GM23338 (cell line): ENCODE data around the gene MDH1. TPM values are rescaled to one million over a fixed set of nuclear protein-coding genes. Genes with fewer than 3 reads are reported as not detected.
A peak's percentile ranks its signal among the peaks of the same experiment; 100 is the strongest.

Source experiments
- ATAC-seq: fragments of 200-7000 bp; cut with Tn5 transposase; 3 replicates; pipeline ENCODE4 v1.9.1; 2020
- DNase-seq: peaks from one replicate; pipeline ENCODE4 v3.0.0-alpha.2; 2015; ENCODE audit warnings: low spot score
- H2AFZ ChIP-seq: fragments of 200-600 bp; sonication (generic); 2 replicates; pipeline ENCODE4 v1.8.0; 2016; ENCODE audit warnings: antibody characterized with exemption, mild to moderate bottlenecking, moderate library complexity
- H3F3A ChIP-seq: fragments of 200-600 bp; sonication (generic); replicated peaks from 2 replicates; pipeline ENCODE4 v1.8.0; 2017; ENCODE audit warnings: antibody characterized with exemption, mixed run types, low read depth
- H3K27ac ChIP-seq: fragments of 200-600 bp; sonication (generic); 2 replicates; pipeline ENCODE4 v1.6.1; 2016; ENCODE audit warnings: low read depth
- H3K27me3 ChIP-seq: fragments of 200-600 bp; sonication (generic); 2 replicates; pipeline ENCODE4 v1.8.0; 2016; ENCODE audit warnings: mild to moderate bottlenecking, mixed run types, moderate library complexity; ENCODE audit not compliant: insufficient read depth
- H3K36me3 ChIP-seq: fragments of 200-600 bp; sonication (generic); 2 replicates; pipeline ENCODE4 v1.8.0; 2016; ENCODE audit warnings: mild to moderate bottlenecking; ENCODE audit not compliant: insufficient read depth
- H3K4me1 ChIP-seq: fragments of 200-600 bp; sonication (generic); 2 replicates; pipeline ENCODE4 v1.8.0; 2016; ENCODE audit warnings: mild to moderate bottlenecking, moderate library complexity; ENCODE audit not compliant: insufficient read depth
- H3K4me2 ChIP-seq: fragments of 200-600 bp; sonication (generic); 2 replicates; pipeline ENCODE4 v1.7.1; 2017; ENCODE audit warnings: mixed run types
- H3K4me3 ChIP-seq: fragments of 200-600 bp; sonication (generic); 2 replicates; pipeline ENCODE4 v1.6.1; 2016; ENCODE audit warnings: mixed run types
- H3K79me2 ChIP-seq: fragments of 200-600 bp; sonication (generic); replicated peaks from 2 replicates; pipeline ENCODE4 v1.8.0; 2017; ENCODE audit warnings: mild to moderate bottlenecking; ENCODE audit not compliant: insufficient read depth
- H3K9me2 ChIP-seq: fragments of 200-600 bp; sonication (generic); 2 replicates; pipeline ENCODE4 v1.8.0; 2017; ENCODE audit not compliant: insufficient read depth
- H4K20me1 ChIP-seq: fragments of 200-600 bp; sonication (generic); replicated peaks from 2 replicates; pipeline ENCODE4 v1.8.0; 2017; ENCODE audit warnings: mild to moderate bottlenecking; ENCODE audit not compliant: insufficient read depth
- H3K27ac Mint-ChIP-seq: 2 replicates; pipeline ENCODE4 v1.8.0; 2020; ENCODE audit warnings: inconsistent platforms, mild to moderate bottlenecking, moderate library complexity, mixed read lengths
- H3K27me3 Mint-ChIP-seq: 3 replicates; pipeline ENCODE4 v1.8.0; 2022; ENCODE audit warnings: low read depth, mild to moderate bottlenecking, moderate library complexity, mixed read lengths, inconsistent platforms; ENCODE audit not compliant: insufficient read depth, poor library complexity
- H3K36me3 Mint-ChIP-seq: 3 replicates; pipeline ENCODE4 v1.8.0; 2021; ENCODE audit warnings: low read depth, mild to moderate bottlenecking, inconsistent platforms, moderate library complexity, mixed read lengths
- H3K4me1 Mint-ChIP-seq: 3 replicates; pipeline ENCODE4 v1.8.0; 2020; ENCODE audit warnings: mild to moderate bottlenecking, inconsistent platforms, mixed read lengths
- H3K4me3 Mint-ChIP-seq: 3 replicates; pipeline ENCODE4 v1.8.0; 2021; ENCODE audit warnings: moderate library complexity, mild to moderate bottlenecking, inconsistent platforms, mixed read lengths
- H3K9me3 Mint-ChIP-seq: 3 replicates; pipeline ENCODE4 v1.8.0; 2020; ENCODE audit warnings: moderate library complexity, mild to moderate bottlenecking, inconsistent platforms, mixed read lengths
- CREB1 ChIP-seq: fragments of 250-450 bp; sonication (Bioruptor Pico); IDR thresholded peaks from 2 replicates; pipeline ENCODE4 v1.5.0; 2020; ENCODE audit warnings: low read depth, mild to moderate bottlenecking, moderate library complexity
- EZH2 ChIP-seq: fragments of 200-600 bp; sonication (generic); IDR thresholded peaks from one replicate; pipeline ENCODE4 v1.8.0; 2017; ENCODE audit warnings: antibody characterized with exemption, mild to moderate bottlenecking, low read depth; ENCODE audit not compliant: unreplicated experiment
- JUNB ChIP-seq: IDR thresholded peaks from one replicate; pipeline ENCODE4 v1.6.1; 2016; ENCODE audit warnings: antibody characterized with exemption; ENCODE audit not compliant: unreplicated experiment
- POLR2AphosphoS5 ChIP-seq: IDR thresholded peaks from 2 replicates; pipeline ENCODE4 v1.6.1; 2016; ENCODE audit warnings: antibody characterized with exemption, low read depth
- STAT1 ChIP-seq: IDR thresholded peaks from one replicate; pipeline ENCODE4 v1.6.1; 2016; ENCODE audit warnings: antibody characterized with exemption; ENCODE audit not compliant: unreplicated experiment
- polyA plus RNA-seq: library from polyadenylated mRNA; unstranded; fragments of >200 nt; fragmentation: Nextera tagmentation; extraction: Ambion mirVana; gene quantifications from 2 replicates; pipeline ENCODE4 v1.2.1, GENCODE V29; 2016
- total RNA-seq: library from RNA; depleted of rRNA; stranded (reverse); fragments of >200 nt; shearing (Covaris generic); gene quantifications from 2 replicates; pipeline ENCODE4 v1.2.3, GENCODE V29; 2014
- TF ChIP-seq, protein P1 (sequence below), 2 experiments: fragments of 200-600 bp in 1 of 2; sonication (generic) in 1 of 2; conservative IDR thresholded peaks; 2 replicates each; pipeline versions ENCODE4 v1.5.1 to v1.6.1; 2016 to 2017; ENCODE audit warnings: antibody characterized with exemption in 2 of 2, low read depth in 2 of 2, mild to moderate bottlenecking in 2 of 2, moderate library complexity in 1 of 2
- TF ChIP-seq, protein P2 (sequence below): IDR thresholded peaks from one replicate; pipeline ENCODE4 v1.6.1; 2018; ENCODE audit warnings: antibody characterized with exemption; ENCODE audit not compliant: unreplicated experiment
- TF ChIP-seq, protein P3 (sequence below): IDR thresholded peaks from 2 replicates; pipeline ENCODE4 v1.6.1; 2016; ENCODE audit warnings: antibody characterized with exemption
- TF ChIP-seq, protein P4 (sequence below): fragments of 250-450 bp; sonication (Bioruptor Pico); IDR thresholded peaks from 2 replicates; pipeline ENCODE4 v1.5.0; 2020; ENCODE audit warnings: mild to moderate bottlenecking, moderate library complexity

MDH1 gene
- total and polyA plus RNA-seq, 2 experiments from 2014 or later: 275 to 503 TPM

DNA sequence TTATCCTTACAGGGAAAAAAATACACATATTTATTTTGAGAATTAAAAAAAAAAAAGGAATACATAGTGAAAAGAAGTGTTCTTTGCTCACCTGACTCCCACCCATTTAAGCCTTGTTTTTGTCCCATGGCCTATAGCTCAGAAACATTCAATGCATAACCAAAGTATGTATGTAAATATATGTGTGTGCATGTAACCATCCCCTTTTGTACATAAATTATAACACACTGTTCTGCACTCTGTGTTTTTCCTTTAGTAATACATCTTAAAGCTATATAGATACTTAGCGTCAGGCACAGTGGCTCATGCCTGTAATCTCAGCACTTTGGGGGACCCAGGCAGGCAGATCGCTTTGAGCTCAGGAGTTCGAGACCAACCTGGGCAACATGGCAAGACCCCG, 21.8 kb downstream of the MDH1 start (continued):
- TF ChIP-seq, protein P1, sequence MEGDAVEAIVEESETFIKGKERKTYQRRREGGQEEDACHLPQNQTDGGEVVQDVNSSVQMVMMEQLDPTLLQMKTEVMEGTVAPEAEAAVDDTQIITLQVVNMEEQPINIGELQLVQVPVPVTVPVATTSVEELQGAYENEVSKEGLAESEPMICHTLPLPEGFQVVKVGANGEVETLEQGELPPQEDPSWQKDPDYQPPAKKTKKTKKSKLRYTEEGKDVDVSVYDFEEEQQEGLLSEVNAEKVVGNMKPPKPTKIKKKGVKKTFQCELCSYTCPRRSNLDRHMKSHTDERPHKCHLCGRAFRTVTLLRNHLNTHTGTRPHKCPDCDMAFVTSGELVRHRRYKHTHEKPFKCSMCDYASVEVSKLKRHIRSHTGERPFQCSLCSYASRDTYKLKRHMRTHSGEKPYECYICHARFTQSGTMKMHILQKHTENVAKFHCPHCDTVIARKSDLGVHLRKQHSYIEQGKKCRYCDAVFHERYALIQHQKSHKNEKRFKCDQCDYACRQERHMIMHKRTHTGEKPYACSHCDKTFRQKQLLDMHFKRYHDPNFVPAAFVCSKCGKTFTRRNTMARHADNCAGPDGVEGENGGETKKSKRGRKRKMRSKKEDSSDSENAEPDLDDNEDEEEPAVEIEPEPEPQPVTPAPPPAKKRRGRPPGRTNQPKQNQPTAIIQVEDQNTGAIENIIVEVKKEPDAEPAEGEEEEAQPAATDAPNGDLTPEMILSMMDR (conservative IDR thresholded peaks at IDR 0.05; ENCODE audit: low read depth in 2 of 2): no peak
- TF ChIP-seq POLR2AphosphoS5 (no peak), EZH2 (no peak)

DNA sequence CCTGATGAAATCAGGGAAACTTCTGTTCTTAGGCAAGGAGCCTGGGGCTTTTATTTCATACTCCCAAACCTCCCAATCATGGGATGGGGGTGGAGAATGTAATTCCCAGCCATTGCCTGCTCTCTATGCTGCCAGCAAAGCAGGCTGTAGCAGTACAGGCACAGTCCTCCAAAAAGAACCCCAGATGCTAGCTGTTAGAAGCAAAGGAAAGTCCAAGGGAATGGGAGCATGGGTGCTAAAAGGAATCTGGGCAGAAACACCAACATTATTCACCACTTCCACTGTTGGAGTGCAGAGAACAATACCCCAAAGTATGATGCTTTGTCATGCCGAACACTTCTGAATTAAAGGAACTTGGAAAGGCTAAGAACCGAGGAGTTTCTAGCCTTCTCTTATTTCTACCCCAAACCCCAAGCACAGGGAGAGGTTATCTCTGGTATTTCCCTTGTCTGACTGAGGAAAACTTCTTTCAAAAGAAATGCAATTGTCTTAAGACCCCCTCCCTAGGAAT, 24.7 kb downstream of the MDH1 start:
- Mint-ChIP-seq H3K4me3 (peak overlapping the region; percentile 67), H3K4me1 (peaks cover 59% of the 10 kb centered on the region), H3K9me3 (peaks cover 15% of the 10 kb centered on the region; the same call in 2 of the 3 replicates), H3K27ac (peak overlapping the region; percentile 99), H3K36me3 (peaks cover 37% of the 10 kb centered on the region), H3K27me3 (peaks cover 6% of the 10 kb centered on the region)
- H2AFZ ChIP-seq: no peak overlapping the region
- H3K9me2 ChIP-seq: no peaks in the 10 kb centered on the region
- H3K79me2 ChIP-seq: no peaks in the 10 kb centered on the region; the same call in 1 of the 2 replicates
- H4K20me1 ChIP-seq: no peaks in the 10 kb centered on the region
- H3K36me3 ChIP-seq: no peaks in the 10 kb centered on the region
- peaks cover 43% of the 10 kb centered on the region for H3K4me1 ChIP-seq
- ATAC-seq (peak; percentile 17), DNase-seq (peak; percentile 84)
- peak overlapping the region; percentile 54 for H3K4me2 ChIP-seq
- no peaks in the 10 kb centered on the region for H3K27me3 ChIP-seq
- peaks cover 5% of the 10 kb centered on the region; the same call in 1 of the 2 replicates for H3F3A ChIP-seq
- peak overlapping the region; percentile 20; the same call in 1 of the 2 replicates for H3K4me3 ChIP-seq
- H3K27ac ChIP-seq: peak overlapping the region; percentile 98
- TF ChIP-seq CREB1 (peak; percentile 9; the same call in 1 of the 2 replicates), STAT1 (no peak), EZH2 (no peak), POLR2AphosphoS5 (no peak), JUNB (no peak)
- TF ChIP-seq, protein P2, sequence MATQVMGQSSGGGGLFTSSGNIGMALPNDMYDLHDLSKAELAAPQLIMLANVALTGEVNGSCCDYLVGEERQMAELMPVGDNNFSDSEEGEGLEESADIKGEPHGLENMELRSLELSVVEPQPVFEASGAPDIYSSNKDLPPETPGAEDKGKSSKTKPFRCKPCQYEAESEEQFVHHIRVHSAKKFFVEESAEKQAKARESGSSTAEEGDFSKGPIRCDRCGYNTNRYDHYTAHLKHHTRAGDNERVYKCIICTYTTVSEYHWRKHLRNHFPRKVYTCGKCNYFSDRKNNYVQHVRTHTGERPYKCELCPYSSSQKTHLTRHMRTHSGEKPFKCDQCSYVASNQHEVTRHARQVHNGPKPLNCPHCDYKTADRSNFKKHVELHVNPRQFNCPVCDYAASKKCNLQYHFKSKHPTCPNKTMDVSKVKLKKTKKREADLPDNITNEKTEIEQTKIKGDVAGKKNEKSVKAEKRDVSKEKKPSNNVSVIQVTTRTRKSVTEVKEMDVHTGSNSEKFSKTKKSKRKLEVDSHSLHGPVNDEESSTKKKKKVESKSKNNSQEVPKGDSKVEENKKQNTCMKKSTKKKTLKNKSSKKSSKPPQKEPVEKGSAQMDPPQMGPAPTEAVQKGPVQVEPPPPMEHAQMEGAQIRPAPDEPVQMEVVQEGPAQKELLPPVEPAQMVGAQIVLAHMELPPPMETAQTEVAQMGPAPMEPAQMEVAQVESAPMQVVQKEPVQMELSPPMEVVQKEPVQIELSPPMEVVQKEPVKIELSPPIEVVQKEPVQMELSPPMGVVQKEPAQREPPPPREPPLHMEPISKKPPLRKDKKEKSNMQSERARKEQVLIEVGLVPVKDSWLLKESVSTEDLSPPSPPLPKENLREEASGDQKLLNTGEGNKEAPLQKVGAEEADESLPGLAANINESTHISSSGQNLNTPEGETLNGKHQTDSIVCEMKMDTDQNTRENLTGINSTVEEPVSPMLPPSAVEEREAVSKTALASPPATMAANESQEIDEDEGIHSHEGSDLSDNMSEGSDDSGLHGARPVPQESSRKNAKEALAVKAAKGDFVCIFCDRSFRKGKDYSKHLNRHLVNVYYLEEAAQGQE: no peak
- TF ChIP-seq, protein P3, sequence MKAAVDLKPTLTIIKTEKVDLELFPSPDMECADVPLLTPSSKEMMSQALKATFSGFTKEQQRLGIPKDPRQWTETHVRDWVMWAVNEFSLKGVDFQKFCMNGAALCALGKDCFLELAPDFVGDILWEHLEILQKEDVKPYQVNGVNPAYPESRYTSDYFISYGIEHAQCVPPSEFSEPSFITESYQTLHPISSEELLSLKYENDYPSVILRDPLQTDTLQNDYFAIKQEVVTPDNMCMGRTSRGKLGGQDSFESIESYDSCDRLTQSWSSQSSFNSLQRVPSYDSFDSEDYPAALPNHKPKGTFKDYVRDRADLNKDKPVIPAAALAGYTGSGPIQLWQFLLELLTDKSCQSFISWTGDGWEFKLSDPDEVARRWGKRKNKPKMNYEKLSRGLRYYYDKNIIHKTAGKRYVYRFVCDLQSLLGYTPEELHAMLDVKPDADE: no peak
- TF ChIP-seq, protein P4, sequence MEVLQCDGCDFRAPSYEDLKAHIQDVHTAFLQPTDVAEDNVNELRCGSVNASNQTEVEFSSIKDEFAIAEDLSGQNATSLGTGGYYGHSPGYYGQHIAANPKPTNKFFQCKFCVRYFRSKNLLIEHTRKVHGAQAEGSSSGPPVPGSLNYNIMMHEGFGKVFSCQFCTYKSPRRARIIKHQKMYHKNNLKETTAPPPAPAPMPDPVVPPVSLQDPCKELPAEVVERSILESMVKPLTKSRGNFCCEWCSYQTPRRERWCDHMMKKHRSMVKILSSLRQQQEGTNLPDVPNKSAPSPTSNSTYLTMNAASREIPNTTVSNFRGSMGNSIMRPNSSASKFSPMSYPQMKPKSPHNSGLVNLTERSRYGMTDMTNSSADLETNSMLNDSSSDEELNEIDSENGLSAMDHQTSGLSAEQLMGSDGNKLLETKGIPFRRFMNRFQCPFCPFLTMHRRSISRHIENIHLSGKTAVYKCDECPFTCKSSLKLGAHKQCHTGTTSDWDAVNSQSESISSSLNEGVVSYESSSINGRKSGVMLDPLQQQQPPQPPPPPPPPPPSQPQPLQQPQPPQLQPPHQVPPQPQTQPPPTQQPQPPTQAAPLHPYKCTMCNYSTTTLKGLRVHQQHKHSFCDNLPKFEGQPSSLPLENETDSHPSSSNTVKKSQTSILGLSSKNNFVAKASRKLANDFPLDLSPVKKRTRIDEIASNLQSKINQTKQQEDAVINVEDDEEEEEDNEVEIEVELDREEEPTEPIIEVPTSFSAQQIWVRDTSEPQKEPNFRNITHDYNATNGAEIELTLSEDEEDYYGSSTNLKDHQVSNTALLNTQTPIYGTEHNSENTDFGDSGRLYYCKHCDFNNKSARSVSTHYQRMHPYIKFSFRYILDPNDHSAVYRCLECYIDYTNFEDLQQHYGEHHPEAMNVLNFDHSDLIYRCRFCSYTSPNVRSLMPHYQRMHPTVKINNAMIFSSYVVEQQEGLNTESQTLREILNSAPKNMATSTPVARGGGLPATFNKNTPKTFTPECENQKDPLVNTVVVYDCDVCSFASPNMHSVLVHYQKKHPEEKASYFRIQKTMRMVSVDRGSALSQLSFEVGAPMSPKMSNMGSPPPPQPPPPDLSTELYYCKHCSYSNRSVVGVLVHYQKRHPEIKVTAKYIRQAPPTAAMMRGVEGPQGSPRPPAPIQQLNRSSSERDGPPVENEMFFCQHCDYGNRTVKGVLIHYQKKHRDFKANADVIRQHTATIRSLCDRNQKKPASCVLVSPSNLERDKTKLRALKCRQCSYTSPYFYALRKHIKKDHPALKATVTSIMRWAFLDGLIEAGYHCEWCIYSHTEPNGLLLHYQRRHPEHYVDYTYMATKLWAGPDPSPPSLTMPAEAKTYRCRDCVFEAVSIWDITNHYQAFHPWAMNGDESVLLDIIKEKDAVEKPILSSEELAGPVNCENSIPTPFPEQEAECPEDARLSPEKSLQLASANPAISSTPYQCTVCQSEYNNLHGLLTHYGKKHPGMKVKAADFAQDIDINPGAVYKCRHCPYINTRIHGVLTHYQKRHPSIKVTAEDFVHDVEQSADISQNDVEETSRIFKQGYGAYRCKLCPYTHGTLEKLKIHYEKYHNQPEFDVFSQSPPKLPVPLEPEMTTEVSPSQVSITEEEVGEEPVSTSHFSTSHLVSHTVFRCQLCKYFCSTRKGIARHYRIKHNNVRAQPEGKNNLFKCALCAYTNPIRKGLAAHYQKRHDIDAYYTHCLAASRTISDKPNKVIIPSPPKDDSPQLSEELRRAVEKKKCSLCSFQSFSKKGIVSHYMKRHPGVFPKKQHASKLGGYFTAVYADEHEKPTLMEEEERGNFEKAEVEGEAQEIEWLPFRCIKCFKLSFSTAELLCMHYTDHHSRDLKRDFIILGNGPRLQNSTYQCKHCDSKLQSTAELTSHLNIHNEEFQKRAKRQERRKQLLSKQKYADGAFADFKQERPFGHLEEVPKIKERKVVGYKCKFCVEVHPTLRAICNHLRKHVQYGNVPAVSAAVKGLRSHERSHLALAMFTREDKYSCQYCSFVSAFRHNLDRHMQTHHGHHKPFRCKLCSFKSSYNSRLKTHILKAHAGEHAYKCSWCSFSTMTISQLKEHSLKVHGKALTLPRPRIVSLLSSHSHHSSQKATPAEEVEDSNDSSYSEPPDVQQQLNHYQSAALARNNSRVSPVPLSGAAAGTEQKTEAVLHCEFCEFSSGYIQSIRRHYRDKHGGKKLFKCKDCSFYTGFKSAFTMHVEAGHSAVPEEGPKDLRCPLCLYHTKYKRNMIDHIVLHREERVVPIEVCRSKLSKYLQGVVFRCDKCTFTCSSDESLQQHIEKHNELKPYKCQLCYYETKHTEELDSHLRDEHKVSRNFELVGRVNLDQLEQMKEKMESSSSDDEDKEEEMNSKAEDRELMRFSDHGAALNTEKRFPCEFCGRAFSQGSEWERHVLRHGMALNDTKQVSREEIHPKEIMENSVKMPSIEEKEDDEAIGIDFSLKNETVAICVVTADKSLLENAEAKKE (CRISPR knock-in tag): peak; percentile 71; the same call in 1 of the 2 replicates
- TF ChIP-seq, protein P1 (conservative IDR thresholded peaks at IDR 0.05; ENCODE audit: low read depth in 2 of 2): no peak
